22Rv1 (cell line): ENCODE results near the gene CAMSAP1.

Source experiments
- ZFX ChIP-seq: fragments of 450-650 bp; IDR thresholded peaks from 2 replicates; pipeline ENCODE4 v1.6.1; 2017; ENCODE audit warnings: antibody characterized with exemption, borderline replicate concordance
- TF ChIP-seq, protein P1 (sequence below): fragments of 450-650 bp; IDR thresholded peaks from 2 replicates; pipeline ENCODE4 v1.5.1; 2017; ENCODE audit warnings: mild to moderate bottlenecking

DNA sequence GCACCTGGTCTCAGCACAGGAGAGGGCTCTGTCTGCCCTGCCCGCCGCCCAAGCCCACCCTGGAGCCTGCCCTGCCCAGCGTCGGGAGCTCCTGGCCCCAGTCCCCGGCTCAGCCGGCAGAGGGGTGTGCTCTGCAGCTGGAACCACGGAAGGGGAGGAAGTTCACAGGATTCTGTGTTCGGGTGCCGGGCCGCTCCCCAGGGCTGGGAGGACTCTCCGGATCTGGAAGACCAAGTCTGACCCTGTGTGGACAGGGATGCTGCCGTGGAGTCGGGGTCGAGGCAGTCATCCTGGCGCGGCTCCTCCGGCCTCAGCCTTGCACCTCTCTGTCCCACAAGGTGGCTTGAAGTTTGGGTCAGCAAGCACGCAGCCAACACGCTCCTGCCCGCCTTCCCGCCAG lies 126.7 kb downstream of the CAMSAP1 start:
- TF ChIP-seq, protein P1, sequence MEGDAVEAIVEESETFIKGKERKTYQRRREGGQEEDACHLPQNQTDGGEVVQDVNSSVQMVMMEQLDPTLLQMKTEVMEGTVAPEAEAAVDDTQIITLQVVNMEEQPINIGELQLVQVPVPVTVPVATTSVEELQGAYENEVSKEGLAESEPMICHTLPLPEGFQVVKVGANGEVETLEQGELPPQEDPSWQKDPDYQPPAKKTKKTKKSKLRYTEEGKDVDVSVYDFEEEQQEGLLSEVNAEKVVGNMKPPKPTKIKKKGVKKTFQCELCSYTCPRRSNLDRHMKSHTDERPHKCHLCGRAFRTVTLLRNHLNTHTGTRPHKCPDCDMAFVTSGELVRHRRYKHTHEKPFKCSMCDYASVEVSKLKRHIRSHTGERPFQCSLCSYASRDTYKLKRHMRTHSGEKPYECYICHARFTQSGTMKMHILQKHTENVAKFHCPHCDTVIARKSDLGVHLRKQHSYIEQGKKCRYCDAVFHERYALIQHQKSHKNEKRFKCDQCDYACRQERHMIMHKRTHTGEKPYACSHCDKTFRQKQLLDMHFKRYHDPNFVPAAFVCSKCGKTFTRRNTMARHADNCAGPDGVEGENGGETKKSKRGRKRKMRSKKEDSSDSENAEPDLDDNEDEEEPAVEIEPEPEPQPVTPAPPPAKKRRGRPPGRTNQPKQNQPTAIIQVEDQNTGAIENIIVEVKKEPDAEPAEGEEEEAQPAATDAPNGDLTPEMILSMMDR, result no peak
- TF ChIP-seq ZFX, result no peak
